Activated T-helper 2 cell treated with anti-CD3 and anti-CD28 coated beads, Interferon-gamma antibody, Interleukin-2, Interleukin-4, amounts not matched to agents 10 μg/mL and 5 μg/mL and 100 μg/mL, durations not matched to agents 14 hours and 24 hours and 36 hours (primary cell): ENCODE measurements around the gene TMOD1. TPM values are rescaled to one million over a fixed set of nuclear protein-coding genes. Genes with fewer than 3 reads are reported as not detected.
"Not testable (repeated sequence)": the region's sequence is repeated elsewhere in the genome, so short reads cannot be mapped to it uniquely, and the experiment has no call there.

Source experiments
- DNase-seq: peaks from one replicate; pipeline ENCODE4 v3.0.0; 2021; ENCODE audit warnings: low spot score
- H3K27ac Mint-ChIP-seq: one replicate; pipeline ENCODE4 v1.8.0; 2021; ENCODE audit warnings: mixed read lengths
- H3K27me3 Mint-ChIP-seq: one replicate; pipeline ENCODE4 v1.8.0; 2021; ENCODE audit warnings: low read depth, mixed read lengths
- H3K36me3 Mint-ChIP-seq: one replicate; pipeline ENCODE4 v1.8.0; 2021; ENCODE audit warnings: low read depth, mixed read lengths
- H3K4me1 Mint-ChIP-seq: one replicate; pipeline ENCODE4 v1.8.0; 2021; ENCODE audit warnings: low read depth, mixed read lengths
- H3K4me3 Mint-ChIP-seq: one replicate; pipeline ENCODE4 v1.8.0; 2021; ENCODE audit warnings: low read depth, mild to moderate bottlenecking, moderate library complexity, mixed read lengths
- H3K9me3 Mint-ChIP-seq: one replicate; pipeline ENCODE4 v1.8.0; 2021; ENCODE audit warnings: mixed read lengths
- intact Hi-C: fragments of 100-400 bp; cut with micrococcal nuclease; formaldehyde crosslinking; loops from one replicate; pipeline ENCODE4 v1.15.1; 2023
- total RNA-seq: library from RNA; stranded (reverse); gene quantifications from 2 replicates; pipeline ENCODE4 v1.2.3, GENCODE V29; 2022

The TMOD1 gene
- total RNA-seq, 1 donor from 2014 or later = 0.96 TPM

GRCh38 chr9:97479496-97480159 is 21.8 kb upstream of the TMOD1 start:
- intact Hi-C loops = no loop called here
- Mint-ChIP-seq H3K4me1 (peaks cover 4% of the 10 kb centered on the region), H3K9me3 (no peaks in the 10 kb centered on the region), H3K27me3 (no peaks in the 10 kb centered on the region), H3K4me3 (no peak overlapping the region), H3K27ac (no peak overlapping the region), H3K36me3 (peaks cover 16% of the 10 kb centered on the region)
- no peak for DNase-seq

GRCh38 chr9:97480174-97480573 is 21.3 kb upstream of the TMOD1 start:
- Mint-ChIP-seq H3K27ac (no peak overlapping the region), H3K27me3 (no peaks in the 10 kb centered on the region)

GRCh38 chr9:97480749-97481148 is 20.7 kb upstream of the TMOD1 start:
- no peaks in the 10 kb centered on the region for H3K9me3 Mint-ChIP-seq
- intact Hi-C loops = no loop called here
- H3K36me3 Mint-ChIP-seq = peaks cover 12% of the 10 kb centered on the region
- no peak for DNase-seq
- H3K4me3 Mint-ChIP-seq = no peak overlapping the region
- H3K27me3 Mint-ChIP-seq = no peaks in the 10 kb centered on the region
- no peaks in the 10 kb centered on the region for H3K4me1 Mint-ChIP-seq
- no peak overlapping the region for H3K27ac Mint-ChIP-seq

More at GRCh38 chr9:97480174-97480573, 21.3 kb upstream of the TMOD1 start:
- intact Hi-C loops = no loop called here
- Mint-ChIP-seq H3K4me1 (no peaks in the 10 kb centered on the region), H3K9me3 (no peaks in the 10 kb centered on the region), H3K36me3 (peaks cover 12% of the 10 kb centered on the region), H3K4me3 (no peak overlapping the region)
- no peak for DNase-seq

- Mint-ChIP-seq H3K27me3 (no peaks in the 10 kb centered on the region), H3K36me3 (peaks cover 23% of the 10 kb centered on the region), H3K4me1 (no peaks in the 10 kb centered on the region), H3K9me3 (peaks cover 7% of the 10 kb centered on the region), H3K4me3 (no peak overlapping the region), H3K27ac (no peak overlapping the region)
- intact Hi-C loops = no loop called here
- DNase-seq = no peak
Measured at GRCh38 chr9:97484134-97484533, 17.3 kb upstream of the TMOD1 start.

GRCh38 chr9:97487107-97487506 is 14.4 kb upstream of the TMOD1 start:
- no peak for DNase-seq
- H3K36me3 Mint-ChIP-seq = peaks cover 36% of the 10 kb centered on the region
- H3K4me3 Mint-ChIP-seq = no peak overlapping the region
- intact Hi-C loops = no loop called here
- no peak overlapping the region for H3K27ac Mint-ChIP-seq
- peaks cover 15% of the 10 kb centered on the region for H3K9me3 Mint-ChIP-seq
- H3K4me1 Mint-ChIP-seq = peaks cover 6% of the 10 kb centered on the region
- H3K27me3 Mint-ChIP-seq = no peaks in the 10 kb centered on the region

- intact Hi-C loops = no loop called here
- H3K9me3 Mint-ChIP-seq = peaks cover 15% of the 10 kb centered on the region
- no peak overlapping the region for H3K27ac Mint-ChIP-seq
- no peak overlapping the region for H3K4me3 Mint-ChIP-seq
- no peaks in the 10 kb centered on the region for H3K27me3 Mint-ChIP-seq
- peaks cover 6% of the 10 kb centered on the region for H3K4me1 Mint-ChIP-seq
- no peak for DNase-seq
- H3K36me3 Mint-ChIP-seq = peaks cover 33% of the 10 kb centered on the region
Measured at GRCh38 chr9:97487861-97488260, 13.6 kb upstream of the TMOD1 start.

- H3K36me3 Mint-ChIP-seq = peaks cover 28% of the 10 kb centered on the region
- H3K4me3 Mint-ChIP-seq = no peak overlapping the region
- H3K27me3 Mint-ChIP-seq = no peaks in the 10 kb centered on the region
- H3K27ac Mint-ChIP-seq = no peak overlapping the region
- intact Hi-C loops = no loop called here
- DNase-seq = no peak
- H3K9me3 Mint-ChIP-seq = peaks cover 15% of the 10 kb centered on the region
- peaks cover 6% of the 10 kb centered on the region for H3K4me1 Mint-ChIP-seq
Measured at GRCh38 chr9:97491216-97491999, 10.1 kb upstream of the TMOD1 start.

- H3K36me3 Mint-ChIP-seq, intact Hi-C loops, H3K9me3 Mint-ChIP-seq, H3K4me3 Mint-ChIP-seq, DNase-seq, H3K4me1 Mint-ChIP-seq, H3K27ac Mint-ChIP-seq: not testable (repeated sequence)
- H3K27me3 Mint-ChIP-seq = peaks cover 27% of the 10 kb centered on the region
Measured at GRCh38 chr9:97497558-97498375, 3.7 kb upstream of the TMOD1 start.

- intact Hi-C loops, H3K4me3 Mint-ChIP-seq, H3K36me3 Mint-ChIP-seq, H3K27ac Mint-ChIP-seq, H3K9me3 Mint-ChIP-seq, DNase-seq: not testable (repeated sequence)
- peaks cover 38% of the 10 kb centered on the region for H3K27me3 Mint-ChIP-seq
- peaks cover 13% of the 10 kb centered on the region for H3K4me1 Mint-ChIP-seq
Measured at GRCh38 chr9:97498846-97499245, 2.6 kb upstream of the TMOD1 start.

GRCh38 chr9:97500263-97500662 is 1.2 kb upstream of the TMOD1 start:
- peak overlapping the region; percentile 23 for H3K4me3 Mint-ChIP-seq

GRCh38 chr9:97500765-97501176 is 695 bp upstream of the TMOD1 start:
- H3K27me3 Mint-ChIP-seq = peaks cover 48% of the 10 kb centered on the region
- peak overlapping the region; percentile 66 for H3K4me3 Mint-ChIP-seq
- peaks cover 13% of the 10 kb centered on the region for H3K4me1 Mint-ChIP-seq
- intact Hi-C loops = loop anchor here (5.0 kb wide), 2 partner anchors 88 to 352 kb away; partner anchors contain the start of genes FOXE1 and TDRD7
- no peaks in the 10 kb centered on the region for H3K36me3 Mint-ChIP-seq
- no peak for DNase-seq
- H3K9me3 Mint-ChIP-seq = no peaks in the 10 kb centered on the region
- H3K27ac Mint-ChIP-seq = no peak overlapping the region

More at GRCh38 chr9:97500263-97500662, 1.2 kb upstream of the TMOD1 start:
- no peak overlapping the region for H3K27ac Mint-ChIP-seq
- H3K27me3 Mint-ChIP-seq = peaks cover 48% of the 10 kb centered on the region
- intact Hi-C loops = loop anchor here (5.0 kb wide), 2 partner anchors 88 to 352 kb away; partner anchors contain the start of genes FOXE1 and TDRD7
- no peaks in the 10 kb centered on the region for H3K9me3 Mint-ChIP-seq
- no peak for DNase-seq
- H3K4me1 Mint-ChIP-seq = peaks cover 13% of the 10 kb centered on the region
- no peaks in the 10 kb centered on the region for H3K36me3 Mint-ChIP-seq

- Mint-ChIP-seq H3K4me1 (peaks cover 13% of the 10 kb centered on the region), H3K36me3 (no peaks in the 10 kb centered on the region), H3K27ac (no peak overlapping the region), H3K4me3 (no peak overlapping the region), H3K27me3 (peaks cover 47% of the 10 kb centered on the region), H3K9me3 (no peaks in the 10 kb centered on the region)
- intact Hi-C loops = loop anchor here (5.0 kb wide), 2 partner anchors 90 to 350 kb away; partner anchors contain the start of genes FOXE1 and TDRD7
- no peak for DNase-seq
Measured at GRCh38 chr9:97501972-97502221, 431 bp downstream of the TMOD1 start.
